HK-2 (cell line): ENCODE measurements around the gene SERPINE3.

Experiments
- DNase-seq: peaks from one replicate; pipeline ENCODE4 v3.0.0-alpha.2; 2018; ENCODE audit not compliant: unreplicated experiment

SERPINE3 gene

GRCh38 chr13:51339354-51339753 is at the start of gene SERPINE3:
Gene SERPINE3, plus strand, starts transcription at chr13:51339691. Its CDS starts 1,401 bp downstream, at chr13:51341092.
- no peak for DNase-seq

DNA sequence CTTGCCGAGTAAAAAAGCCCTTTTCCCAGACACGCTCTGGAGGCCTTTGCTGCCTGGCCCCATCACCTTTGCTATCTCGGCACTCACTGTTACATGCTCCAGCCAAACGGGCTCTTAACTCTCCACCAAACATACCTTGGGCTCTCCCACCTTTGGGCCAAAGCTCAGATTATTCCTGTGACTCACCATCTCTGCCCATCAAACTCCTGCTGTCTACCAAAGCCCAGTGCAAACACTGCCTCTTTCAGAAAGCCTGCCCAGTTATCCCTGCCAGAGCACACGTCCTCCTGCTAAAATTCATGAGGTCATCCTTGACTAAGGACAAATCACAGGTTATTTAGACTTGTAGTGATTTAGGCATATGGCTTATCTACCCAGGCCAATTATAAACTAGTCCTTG is 48.1 kb upstream of the SERPINE3 start:
- DNase-seq, result no peak

GRCh38 chr13:51292000-51292565 is 47.4 kb upstream of the SERPINE3 start:
- DNase-seq, result no peak

DNA sequence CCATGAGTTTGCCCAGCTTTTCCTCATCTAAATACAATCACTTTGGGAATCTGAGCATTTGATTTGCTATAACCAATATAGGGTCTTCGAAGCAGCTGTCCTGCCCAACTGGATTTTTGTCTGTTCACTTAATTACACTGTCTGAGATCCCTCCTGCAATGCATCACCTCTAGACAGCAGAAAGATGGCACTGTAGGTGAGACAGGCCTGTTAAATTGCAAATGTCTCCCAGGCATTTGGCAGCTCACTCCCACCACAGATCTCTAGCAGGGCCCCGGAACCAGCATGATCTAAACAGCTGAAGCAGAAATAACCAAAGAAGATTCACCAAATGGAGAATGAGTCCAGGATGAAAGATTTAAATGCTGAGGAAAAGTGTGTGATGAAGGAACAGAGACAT is 41.9 kb upstream of the SERPINE3 start:
- DNase-seq, result no peak

DNA sequence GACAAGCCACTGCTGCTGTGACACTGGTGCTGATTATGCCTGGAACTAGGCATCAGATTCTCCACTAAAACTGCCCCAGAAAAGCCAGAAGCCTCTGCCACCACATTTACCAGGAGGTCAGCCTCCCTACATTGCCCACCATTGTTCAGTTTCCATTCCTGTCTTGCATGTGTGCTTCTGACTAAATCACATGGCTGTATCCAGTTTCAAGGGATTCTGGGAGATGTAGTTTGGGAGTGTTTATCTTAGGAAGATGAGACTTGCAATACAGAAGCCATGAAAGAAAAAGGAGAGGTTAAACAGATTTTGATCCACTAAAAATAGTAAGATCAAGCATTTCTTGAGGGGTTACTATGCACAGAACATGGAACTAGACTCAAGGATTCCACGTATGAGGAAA is 40.7 kb upstream of the SERPINE3 start:
- DNase-seq, result no peak

DNA sequence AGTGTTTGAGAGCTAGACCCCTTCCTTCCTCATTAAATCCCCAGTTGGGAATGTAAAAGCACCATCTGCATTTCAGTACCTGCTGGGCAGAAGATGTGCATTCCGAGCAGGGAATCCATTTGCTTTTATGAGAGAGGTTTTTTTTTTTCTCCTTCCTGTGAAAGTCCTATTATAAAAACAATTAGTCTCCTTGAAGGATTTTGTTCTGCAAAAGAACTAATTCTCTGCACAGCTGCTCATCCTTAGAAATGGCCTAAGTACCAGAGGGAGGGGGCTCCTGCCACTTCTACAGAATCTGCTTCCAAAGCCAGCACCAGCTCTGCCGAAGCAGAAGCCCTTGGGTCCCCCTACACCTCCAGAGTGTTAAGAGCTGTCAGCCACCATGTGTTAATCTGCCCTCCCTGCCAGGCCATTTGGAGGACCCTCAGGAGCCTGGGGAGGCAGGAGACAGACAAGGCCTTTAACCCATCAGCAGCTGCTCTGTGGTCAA is 36.4 kb upstream of the SERPINE3 start:
- DNase-seq, result no peak

DNA sequence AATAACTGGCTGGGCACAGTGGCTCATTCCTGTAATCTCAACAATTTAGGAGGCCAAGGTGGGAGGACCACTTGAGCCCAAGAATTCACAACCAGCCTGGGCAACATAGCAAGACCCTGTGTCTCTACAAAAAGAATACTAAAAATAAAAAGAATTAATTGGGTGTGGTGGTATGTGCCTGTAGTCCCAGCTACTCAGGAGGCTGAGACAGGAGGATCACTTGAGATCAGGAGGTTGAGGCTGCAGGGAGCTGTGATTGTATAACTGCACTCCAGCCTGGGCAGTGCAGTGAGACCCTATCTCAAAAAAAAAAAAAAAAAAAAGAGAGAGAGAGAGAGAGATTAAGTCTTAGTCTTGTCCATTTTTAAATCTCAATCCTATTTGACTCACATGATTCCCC is 35.6 kb upstream of the SERPINE3 start:
- no peak for DNase-seq

GRCh38 chr13:51305271-51305967 is 34.1 kb upstream of the SERPINE3 start:
- no peak for DNase-seq

DNA sequence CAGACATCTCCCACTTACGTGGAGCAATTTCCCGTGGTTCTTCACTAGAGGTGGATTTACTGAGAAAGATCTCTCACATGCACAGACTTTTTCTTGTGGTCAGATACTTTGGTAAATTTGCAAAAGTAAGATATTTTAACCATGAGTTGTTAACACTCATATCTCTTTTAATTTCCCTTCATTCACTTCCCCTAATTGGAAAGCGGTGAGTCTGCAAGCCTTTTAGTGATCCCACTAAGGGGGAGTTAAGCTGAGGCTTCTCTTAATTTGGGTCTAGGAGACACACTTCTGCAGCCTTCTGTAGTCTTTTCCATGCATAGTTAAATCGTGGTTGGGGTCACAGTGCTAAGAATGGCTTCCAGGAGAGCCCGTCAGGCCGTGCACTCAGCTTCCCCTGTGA is 30.7 kb upstream of the SERPINE3 start:
- DNase-seq, result no peak

GRCh38 chr13:51311231-51311630 is 28.3 kb upstream of the SERPINE3 start:
- DNase-seq, result no peak

GRCh38 chr13:51311957-51312520 is 27.5 kb upstream of the SERPINE3 start:
- no peak for DNase-seq

- no peak for DNase-seq
Observed at GRCh38 chr13:51313619-51314018, 25.9 kb upstream of the SERPINE3 start.

GRCh38 chr13:51317262-51317661 is 22.2 kb upstream of the SERPINE3 start:
- no peak for DNase-seq

- DNase-seq, result no peak
Observed at GRCh38 chr13:51318015-51318414, 21.5 kb upstream of the SERPINE3 start.

DNA sequence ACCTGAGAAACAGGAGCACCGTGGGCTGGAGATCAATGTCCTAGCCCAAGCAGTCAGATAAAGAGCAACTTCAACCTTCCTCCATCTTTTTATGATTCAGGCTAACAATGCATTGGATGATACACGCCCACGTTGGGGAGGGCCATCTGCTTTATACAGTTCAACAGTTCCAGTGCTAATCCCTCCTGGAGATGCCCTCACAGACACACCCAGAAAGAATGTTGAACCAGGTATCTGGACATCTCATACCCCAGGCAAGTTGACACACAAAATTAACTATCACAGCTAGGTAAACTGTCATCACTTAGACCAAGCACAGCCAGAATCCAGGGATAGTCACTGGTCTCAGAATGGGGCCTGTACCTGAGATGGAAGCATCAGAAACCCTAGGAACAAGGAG is 20.6 kb upstream of the SERPINE3 start:
- no peak for DNase-seq

- no peak for DNase-seq
Observed at GRCh38 chr13:51321836-51322235, 17.7 kb upstream of the SERPINE3 start.

DNA sequence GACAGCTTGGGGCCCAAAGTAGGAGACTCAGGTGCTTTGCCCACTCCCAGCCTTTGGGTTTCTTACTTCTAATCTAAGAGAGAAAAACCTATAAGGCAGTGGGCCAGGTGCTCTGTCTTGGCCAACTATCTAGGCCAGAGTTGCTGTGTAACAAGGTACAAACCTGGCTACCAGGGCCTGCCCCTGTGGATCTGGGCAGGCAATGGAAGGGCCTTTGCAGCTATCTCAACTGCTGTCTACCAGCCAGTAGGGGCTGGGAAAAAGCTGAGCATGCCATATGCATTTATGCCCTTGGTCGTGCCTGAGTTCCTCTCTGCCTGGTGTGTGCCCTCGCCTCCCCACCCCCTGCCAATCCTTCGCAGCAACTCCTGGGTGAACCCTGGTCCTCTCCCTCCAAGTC is 16.7 kb upstream of the SERPINE3 start:
- DNase-seq, result no peak

GRCh38 chr13:51323824-51324511 is 15.5 kb upstream of the SERPINE3 start:
- no peak for DNase-seq

- DNase-seq, result no peak
Observed at GRCh38 chr13:51324714-51325420, 14.6 kb upstream of the SERPINE3 start.

DNA sequence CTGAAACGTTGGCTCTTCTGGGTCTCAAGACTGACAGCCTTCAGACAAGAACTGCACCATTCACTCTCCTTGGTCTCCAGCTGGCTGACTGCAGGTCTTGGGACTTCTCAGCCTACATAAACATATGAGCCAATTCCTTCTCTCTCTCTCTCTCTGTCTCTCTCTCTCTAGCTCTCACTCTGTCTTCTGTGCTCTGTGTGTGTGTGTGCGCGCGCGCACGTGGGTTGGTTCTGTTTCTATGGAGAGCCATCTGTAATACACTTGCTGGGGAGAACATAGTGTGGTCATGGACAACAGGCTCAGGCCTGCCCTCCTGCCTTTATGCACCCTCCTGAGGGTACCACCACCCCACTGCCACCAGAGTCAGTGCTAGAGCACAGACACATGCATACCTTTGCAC is 13.7 kb upstream of the SERPINE3 start:
- no peak for DNase-seq

GRCh38 chr13:51326777-51327176 is 12.7 kb upstream of the SERPINE3 start:
- DNase-seq, result no peak

- DNase-seq, result no peak
Observed at GRCh38 chr13:51327961-51328360, 11.5 kb upstream of the SERPINE3 start.
